ENCODE measurements around the gene CYP1B1.
"Not testable (repeated sequence)": the region's sequence is repeated elsewhere in the genome, so short reads cannot be mapped to it uniquely, and the experiment has no call there.

Gene CYP1B1

GRCh38 chr2:38032946-38033345, 43.0 kb downstream of the CYP1B1 start:
- no peak for DNase-seq

- no peak for DNase-seq
These were observed 45.2 kb downstream of the CYP1B1 start for GRCh38 chr2:38030635-38031355.

DNA sequence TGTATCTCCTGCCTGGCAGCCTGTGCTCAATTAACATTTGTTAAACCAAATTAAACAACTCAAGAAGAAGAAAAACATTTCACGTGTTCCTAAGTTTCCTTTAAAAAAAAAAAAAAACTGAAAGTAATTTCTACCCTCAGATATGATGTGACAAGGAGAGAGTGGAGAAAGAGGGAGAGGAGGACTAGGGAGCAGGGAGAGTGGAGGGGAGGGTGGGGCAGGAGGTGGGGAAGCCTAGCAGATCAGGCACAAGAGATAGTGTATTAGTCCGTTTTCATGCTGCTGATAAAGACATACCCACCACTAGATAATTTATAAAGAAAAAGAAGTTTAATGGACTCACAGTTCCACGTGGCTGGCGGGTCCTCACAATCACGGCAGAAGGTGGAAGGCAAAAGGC, 46.4 kb downstream of the CYP1B1 start:
- DNase-seq = no peak

- DNase-seq = no peak
These were observed 47.1 kb downstream of the CYP1B1 start for GRCh38 chr2:38028829-38029228.

DNA sequence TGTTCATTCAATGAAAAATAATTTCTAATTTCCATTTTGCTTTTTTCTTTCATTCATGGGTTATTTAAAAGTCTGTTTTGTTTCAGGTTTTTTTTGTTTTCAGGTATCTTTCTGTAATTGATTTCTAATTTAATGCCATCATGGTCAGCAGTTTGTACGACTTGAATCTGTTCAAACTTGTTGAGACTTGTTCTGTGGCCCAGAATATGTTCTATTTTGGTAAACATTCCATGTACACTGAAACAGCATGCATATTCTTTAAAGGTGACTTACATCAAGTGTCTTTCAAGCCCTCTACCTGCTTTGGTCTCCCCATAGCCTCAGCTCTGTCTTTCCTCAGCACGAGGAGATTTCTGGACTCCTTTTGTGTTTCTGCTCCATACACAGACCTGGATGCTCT, 49.1 kb downstream of the CYP1B1 start:
- DNase-seq = no peak

DNA sequence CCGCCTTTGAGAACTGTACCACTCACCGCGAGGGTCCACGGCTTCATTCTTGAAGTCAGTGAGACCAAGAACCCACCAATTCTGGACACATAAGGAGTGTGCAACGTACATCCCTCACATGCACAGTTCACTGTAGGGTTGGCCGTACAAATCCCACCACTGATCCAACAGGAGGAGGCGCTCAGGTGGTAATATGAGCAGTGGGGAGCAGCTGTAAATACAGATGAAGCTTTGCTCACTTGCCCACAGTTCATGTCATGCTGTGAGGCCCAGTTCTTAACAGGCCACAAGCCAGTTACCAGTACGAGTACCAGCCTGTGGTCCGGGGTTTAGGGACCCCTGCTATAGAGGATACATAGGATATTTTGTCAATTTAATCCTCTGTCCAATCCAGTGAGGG, 54.4 kb downstream of the CYP1B1 start:
- no peak for DNase-seq

DNA sequence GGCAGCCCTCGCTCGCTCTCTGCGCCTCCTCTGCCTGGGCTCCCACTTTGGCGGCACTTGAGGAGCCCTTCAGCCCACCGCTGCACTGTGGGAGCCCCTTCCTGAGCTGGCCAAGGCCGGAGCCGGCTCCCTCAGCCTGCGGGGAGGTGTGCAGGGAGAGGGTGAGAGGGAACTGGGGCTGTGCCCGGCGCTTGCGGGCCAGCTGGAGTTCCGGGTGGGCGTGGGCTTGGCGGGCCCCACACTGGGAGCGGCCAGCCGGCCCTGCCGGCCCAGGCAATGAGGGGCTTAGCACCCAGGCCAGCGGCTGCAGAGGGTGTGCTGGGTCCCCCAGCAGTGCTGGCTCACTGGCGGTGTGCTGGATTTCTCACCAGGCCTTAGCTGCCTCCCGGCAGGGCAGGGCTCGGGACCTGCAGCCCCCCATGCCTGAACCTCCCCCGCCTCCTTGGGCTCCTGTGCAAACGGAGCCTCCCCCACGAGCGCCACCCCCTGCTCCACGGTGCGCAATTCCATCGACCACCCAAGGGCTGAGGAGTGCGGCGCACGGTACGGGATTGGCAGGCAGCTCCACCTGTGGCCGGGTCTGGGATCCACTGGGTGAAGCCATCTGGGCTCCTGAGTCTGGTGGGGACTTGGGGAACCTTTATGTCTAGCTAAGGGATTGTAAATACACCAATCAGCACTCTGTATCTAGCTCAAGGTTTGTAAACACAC, 55.4 kb downstream of the CYP1B1 start:
- not testable (repeated sequence) for DNase-seq

DNA sequence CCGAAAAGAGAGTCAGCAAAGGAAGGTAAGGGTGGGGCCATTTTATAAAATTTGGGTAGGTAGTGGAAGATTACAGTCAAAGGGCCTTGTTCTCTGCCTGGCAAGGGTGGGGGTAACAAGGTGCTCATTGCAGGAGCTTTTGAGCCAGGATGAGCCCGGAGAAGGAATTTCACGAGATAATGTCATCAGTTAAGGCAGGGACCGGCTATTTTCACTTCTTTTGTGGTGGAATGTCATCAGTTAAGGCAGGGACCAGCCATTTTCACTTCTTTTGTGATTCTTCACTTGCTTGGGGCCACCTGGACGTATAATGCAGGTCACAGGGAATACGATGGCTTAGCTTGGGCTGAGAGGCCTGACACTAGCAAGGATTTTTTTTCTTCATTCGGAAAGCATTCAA, 58.1 kb downstream of the CYP1B1 start:
- DNase-seq = no peak

Data from DMS 273 treated with DMSO at 0.1 percent for 48 hours (cell line).